Superior temporal gyrus (tissue), 1 donor: ENCODE data around the gene MICOS13.

Experiments
- DNase-seq: peaks from one replicate; pipeline ENCODE4 v3.0.0-alpha.2; 2016; ENCODE audit errors: extremely low spot score

Gene MICOS13

GRCh38 chr19:5687360-5688198 lies 7.3 kb upstream of the MICOS13 start:
- no peak for DNase-seq

- DNase-seq: peak; percentile 74
Measured at GRCh38 chr19:5686647-5687359, 6.5 kb upstream of the MICOS13 start.

GRCh38 chr19:5686326-5686646 lies 6.0 kb upstream of the MICOS13 start:
- no peak for DNase-seq

GRCh38 chr19:5684694-5685430 lies 4.5 kb upstream of the MICOS13 start:
- DNase-seq: no peak

GRCh38 chr19:5683177-5683886 lies 3.0 kb upstream of the MICOS13 start:
- no peak for DNase-seq

GRCh38 chr19:5682107-5682482 lies 1.8 kb upstream of the MICOS13 start:
- DNase-seq: no peak

- no peak for DNase-seq
Measured at GRCh38 chr19:5681391-5682106, 1.2 kb upstream of the MICOS13 start.

GRCh38 chr19:5680084-5680436 lies 256 bp downstream of the MICOS13 start:
- DNase-seq: no peak

- DNase-seq: no peak
Measured at GRCh38 chr19:5679289-5680083, 830 bp downstream of the MICOS13 start.

- DNase-seq: no peak
Measured at GRCh38 chr19:5678071-5678718, 2.1 kb downstream of the MICOS13 start.

- no peak for DNase-seq
Measured at GRCh38 chr19:5677580-5677979, 2.7 kb downstream of the MICOS13 start.

GRCh38 chr19:5677136-5677535 lies 3.2 kb downstream of the MICOS13 start:
- no peak for DNase-seq

GRCh38 chr19:5676772-5677105 lies 3.6 kb downstream of the MICOS13 start:
- DNase-seq: no peak

- no peak for DNase-seq
Measured at GRCh38 chr19:5676105-5676771, 4.1 kb downstream of the MICOS13 start.

GRCh38 chr19:5674714-5675113 lies 5.6 kb downstream of the MICOS13 start:
- DNase-seq: no peak

- no peak for DNase-seq
Measured at GRCh38 chr19:5673752-5674151, 6.6 kb downstream of the MICOS13 start.

- DNase-seq: no peak
Measured at GRCh38 chr19:5672708-5673459, 7.4 kb downstream of the MICOS13 start.

GRCh38 chr19:5671600-5671999 lies 8.7 kb downstream of the MICOS13 start:
- no peak for DNase-seq

GRCh38 chr19:5669212-5669611 lies 11.1 kb downstream of the MICOS13 start:
- DNase-seq: no peak
